Endothelial cell (in vitro differentiated cells): Measurements from ENCODE around the gene TSR1. TPM values are rescaled to one million over a fixed set of nuclear protein-coding genes. Genes with fewer than 3 reads are reported as not detected.

Experiments
- DNase-seq: peaks from one replicate; pipeline ENCODE4 v3.0.0; 2021; ENCODE audit warnings: low spot score
- H3K27ac Mint-ChIP-seq: one replicate; pipeline ENCODE4 v1.8.0; 2021; ENCODE audit warnings: mixed read lengths, inconsistent platforms; ENCODE audit not compliant: unreplicated experiment
- H3K27me3 Mint-ChIP-seq: one replicate; pipeline ENCODE4 v1.8.0; 2021; ENCODE audit warnings: mild to moderate bottlenecking, moderate library complexity, mixed read lengths, inconsistent platforms; ENCODE audit not compliant: unreplicated experiment
- H3K36me3 Mint-ChIP-seq: one replicate; pipeline ENCODE4 v1.8.0; 2021; ENCODE audit warnings: mild to moderate bottlenecking, low read depth, mixed read lengths, inconsistent platforms; ENCODE audit not compliant: unreplicated experiment
- H3K4me1 Mint-ChIP-seq: one replicate; pipeline ENCODE4 v1.8.0; 2021; ENCODE audit warnings: mild to moderate bottlenecking, mixed read lengths, inconsistent platforms; ENCODE audit not compliant: unreplicated experiment
- H3K4me3 Mint-ChIP-seq: one replicate; pipeline ENCODE4 v1.8.0; 2021; ENCODE audit warnings: mild to moderate bottlenecking, mixed read lengths, inconsistent platforms; ENCODE audit not compliant: unreplicated experiment
- H3K9me3 Mint-ChIP-seq: one replicate; pipeline ENCODE4 v1.8.0; 2021; ENCODE audit warnings: mixed read lengths, inconsistent platforms; ENCODE audit not compliant: unreplicated experiment
- total RNA-seq: library from RNA; stranded (reverse); fragmentation: NEBNext Ultra II Directional; extraction: Animal tissue kit (Norgen Biotek cat#: 25700); gene quantifications from one replicate; pipeline ENCODE4 v1.2.1, GENCODE V29; 2021; ENCODE audit not compliant: unreplicated experiment
- TF ChIP-seq, protein P1 (sequence below): fragments of 200-600 bp; sonication (generic); IDR thresholded peaks from one replicate; pipeline ENCODE4 v1.5.0; 2021; ENCODE audit warnings: antibody characterized with exemption; ENCODE audit not compliant: unreplicated experiment

The TSR1 gene
- total RNA-seq, 1 donor from 2014 or later, result 20.9 TPM

DNA sequence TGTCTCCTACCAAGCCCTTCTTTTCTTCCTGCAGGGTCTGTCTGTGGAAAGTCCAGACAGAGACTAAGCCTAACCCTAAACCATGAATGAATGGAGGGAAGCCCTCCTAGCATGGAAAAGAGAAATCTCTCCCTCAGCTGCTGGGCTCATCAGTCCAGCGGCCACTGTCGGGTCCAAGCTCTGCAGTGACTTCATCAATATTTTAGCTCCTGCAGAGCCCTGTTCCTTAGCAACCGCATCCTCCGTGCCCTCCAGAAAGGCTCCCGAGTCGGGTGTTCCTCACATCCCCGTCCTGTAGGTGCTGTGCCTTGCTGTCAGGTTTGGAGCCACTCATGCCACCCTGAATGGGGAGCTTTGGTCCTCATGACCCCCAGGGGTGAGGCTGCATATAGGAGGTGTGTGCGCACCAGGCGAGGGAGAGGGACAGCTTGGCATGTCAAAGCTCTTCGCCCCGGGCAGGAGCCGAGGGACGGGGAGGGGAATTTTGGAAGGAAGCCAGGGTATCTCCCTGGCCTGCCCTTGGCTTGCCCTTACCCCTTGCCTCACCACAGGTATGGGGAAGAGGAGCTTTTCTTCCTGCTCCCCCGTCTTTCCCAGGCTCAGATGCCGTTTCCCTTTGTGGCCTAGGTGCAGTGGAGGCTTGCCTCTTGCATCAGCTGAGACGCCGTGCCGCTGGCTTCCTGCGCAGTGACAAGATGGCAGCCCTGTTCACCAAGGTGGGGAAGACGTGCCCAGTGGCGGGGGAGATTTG, 24.9 kb upstream of the TSR1 start:
- peaks cover 2% of the 10 kb centered on the region for H3K27me3 Mint-ChIP-seq
- no peaks in the 10 kb centered on the region for H3K9me3 Mint-ChIP-seq
- peaks cover 8% of the 10 kb centered on the region for H3K36me3 Mint-ChIP-seq
- TF ChIP-seq, protein P1, sequence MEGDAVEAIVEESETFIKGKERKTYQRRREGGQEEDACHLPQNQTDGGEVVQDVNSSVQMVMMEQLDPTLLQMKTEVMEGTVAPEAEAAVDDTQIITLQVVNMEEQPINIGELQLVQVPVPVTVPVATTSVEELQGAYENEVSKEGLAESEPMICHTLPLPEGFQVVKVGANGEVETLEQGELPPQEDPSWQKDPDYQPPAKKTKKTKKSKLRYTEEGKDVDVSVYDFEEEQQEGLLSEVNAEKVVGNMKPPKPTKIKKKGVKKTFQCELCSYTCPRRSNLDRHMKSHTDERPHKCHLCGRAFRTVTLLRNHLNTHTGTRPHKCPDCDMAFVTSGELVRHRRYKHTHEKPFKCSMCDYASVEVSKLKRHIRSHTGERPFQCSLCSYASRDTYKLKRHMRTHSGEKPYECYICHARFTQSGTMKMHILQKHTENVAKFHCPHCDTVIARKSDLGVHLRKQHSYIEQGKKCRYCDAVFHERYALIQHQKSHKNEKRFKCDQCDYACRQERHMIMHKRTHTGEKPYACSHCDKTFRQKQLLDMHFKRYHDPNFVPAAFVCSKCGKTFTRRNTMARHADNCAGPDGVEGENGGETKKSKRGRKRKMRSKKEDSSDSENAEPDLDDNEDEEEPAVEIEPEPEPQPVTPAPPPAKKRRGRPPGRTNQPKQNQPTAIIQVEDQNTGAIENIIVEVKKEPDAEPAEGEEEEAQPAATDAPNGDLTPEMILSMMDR, result no peak
- DNase-seq, result no peak
- H3K4me3 Mint-ChIP-seq, result peak overlapping the region; percentile 51
- H3K27ac Mint-ChIP-seq, result no peak overlapping the region
- H3K4me1 Mint-ChIP-seq, result no peaks in the 10 kb centered on the region

DNA sequence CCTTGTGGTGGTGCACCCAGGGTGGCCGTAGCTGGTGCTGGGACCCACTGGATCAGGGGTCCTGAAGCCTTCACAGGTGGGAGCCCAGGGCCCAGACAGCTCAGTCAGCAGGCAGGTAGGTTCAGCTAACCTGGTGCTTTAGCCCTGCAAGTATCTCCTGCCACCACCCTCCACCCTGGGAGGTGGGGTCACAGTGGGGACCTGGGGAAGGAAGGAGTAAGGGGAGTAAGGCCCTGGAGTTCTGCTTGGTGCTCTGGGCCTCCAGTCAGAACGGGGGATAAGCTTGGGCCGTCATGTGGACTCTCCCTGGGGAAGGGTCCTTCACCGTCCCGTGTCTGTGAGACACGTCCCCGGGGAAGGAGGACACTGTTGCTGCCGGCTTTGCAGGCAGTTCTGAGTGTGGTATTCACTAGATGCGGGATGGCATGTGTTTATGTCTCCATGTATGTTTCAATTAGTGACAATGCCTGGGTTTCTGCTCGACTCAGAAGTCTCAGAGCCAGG, 21.7 kb upstream of the TSR1 start:
- Mint-ChIP-seq H3K4me3 (no peak overlapping the region), H3K4me1 (no peaks in the 10 kb centered on the region), H3K9me3 (no peaks in the 10 kb centered on the region), H3K27me3 (peaks cover 3% of the 10 kb centered on the region), H3K36me3 (peaks cover 8% of the 10 kb centered on the region), H3K27ac (no peak overlapping the region)
- TF ChIP-seq, protein P1, result no peak
- no peak for DNase-seq

DNA sequence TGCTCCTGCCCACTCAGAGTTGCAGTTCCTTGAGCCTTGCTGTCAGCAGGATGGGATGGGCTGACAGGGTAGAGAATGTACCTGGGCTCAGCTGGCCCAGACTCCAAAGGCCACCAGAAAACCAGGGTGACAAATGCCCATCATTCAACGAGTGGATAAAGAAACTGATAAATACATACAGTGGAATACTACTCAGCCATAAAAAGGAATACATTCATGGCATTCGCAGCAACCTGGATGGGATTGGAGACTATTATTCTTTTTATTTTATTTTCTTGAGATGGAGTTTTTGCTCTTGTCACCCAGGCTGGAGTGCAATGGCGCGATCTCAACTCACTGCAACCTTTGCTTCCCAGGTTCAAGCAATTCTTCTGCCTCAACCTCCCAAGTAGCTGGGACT, 21.0 kb upstream of the TSR1 start:
- Mint-ChIP-seq H3K4me3 (no peak overlapping the region), H3K9me3 (no peaks in the 10 kb centered on the region), H3K36me3 (peaks cover 8% of the 10 kb centered on the region), H3K4me1 (no peaks in the 10 kb centered on the region), H3K27me3 (peaks cover 2% of the 10 kb centered on the region), H3K27ac (no peak overlapping the region)
- DNase-seq, result no peak
- TF ChIP-seq, protein P1, result no peak

DNA sequence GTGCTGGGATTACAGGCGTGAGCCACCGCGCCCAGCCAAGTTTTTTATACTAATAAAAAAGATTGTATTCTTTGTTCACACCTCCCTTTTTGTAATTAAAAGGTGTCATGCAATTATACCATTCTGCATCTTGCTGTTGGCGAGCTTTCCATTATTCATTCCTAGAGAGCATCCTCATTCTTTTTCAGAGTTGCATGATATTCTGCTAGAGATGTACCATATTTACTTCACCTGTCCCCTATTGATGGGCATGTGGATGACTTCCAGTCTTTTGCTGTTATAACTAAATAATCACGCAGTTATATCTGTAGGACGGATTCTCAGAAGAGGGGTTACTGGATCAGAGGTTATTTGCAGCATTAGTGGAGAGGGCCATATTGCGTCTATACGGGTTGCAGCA, 18.1 kb upstream of the TSR1 start:
- Mint-ChIP-seq H3K9me3 (no peaks in the 10 kb centered on the region), H3K4me3 (no peak overlapping the region), H3K36me3 (peaks cover 3% of the 10 kb centered on the region), H3K4me1 (no peaks in the 10 kb centered on the region), H3K27ac (no peak overlapping the region), H3K27me3 (peaks cover 5% of the 10 kb centered on the region)
- TF ChIP-seq, protein P1, result no peak
- no peak for DNase-seq

DNA sequence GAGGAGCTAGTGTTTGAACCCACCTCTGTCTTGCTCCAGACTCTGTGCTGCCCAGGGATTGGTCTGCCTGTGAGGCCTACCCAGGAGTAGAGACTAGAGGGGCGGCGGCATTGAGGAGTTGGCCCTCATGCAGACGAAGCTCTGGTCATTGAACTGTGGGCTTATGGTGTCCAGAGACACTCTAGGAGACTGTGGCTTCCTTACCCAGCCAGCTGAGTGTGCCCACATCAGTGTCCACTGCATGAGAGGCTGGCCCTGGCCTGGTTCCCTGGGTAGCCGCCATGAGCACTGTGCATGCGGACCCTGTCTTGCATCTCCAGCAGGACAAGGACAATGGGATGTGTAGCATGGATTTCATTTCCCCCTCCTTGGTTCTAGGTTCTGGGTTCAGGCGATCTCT, 15.0 kb upstream of the TSR1 start:
- Mint-ChIP-seq H3K4me1 (no peaks in the 10 kb centered on the region), H3K4me3 (no peak overlapping the region), H3K27me3 (peaks cover 5% of the 10 kb centered on the region), H3K27ac (no peak overlapping the region), H3K9me3 (no peaks in the 10 kb centered on the region), H3K36me3 (peaks cover 7% of the 10 kb centered on the region)
- no peak for DNase-seq
- TF ChIP-seq, protein P1, result no peak
